DND-41 (cell line): ENCODE data around the gene GSTK1.

Experiments used
- EZH2 ChIP-seq: IDR thresholded peaks from 3 replicates; pipeline ENCODE4 v1.6.1; 2012; ENCODE audit warnings: borderline replicate concordance, low read depth, mild to moderate bottlenecking, moderate library complexity, low read length, inconsistent platforms; ENCODE audit not compliant: severe bottlenecking
- TF ChIP-seq, protein P1 (sequence below): IDR thresholded peaks from 2 replicates; pipeline ENCODE4 v1.5.1; 2012; ENCODE audit warnings: borderline replicate concordance, low read length, moderate library complexity, mild to moderate bottlenecking; ENCODE audit not compliant: poor library complexity, severe bottlenecking; ENCODE audit errors: extremely low read depth

DNA sequence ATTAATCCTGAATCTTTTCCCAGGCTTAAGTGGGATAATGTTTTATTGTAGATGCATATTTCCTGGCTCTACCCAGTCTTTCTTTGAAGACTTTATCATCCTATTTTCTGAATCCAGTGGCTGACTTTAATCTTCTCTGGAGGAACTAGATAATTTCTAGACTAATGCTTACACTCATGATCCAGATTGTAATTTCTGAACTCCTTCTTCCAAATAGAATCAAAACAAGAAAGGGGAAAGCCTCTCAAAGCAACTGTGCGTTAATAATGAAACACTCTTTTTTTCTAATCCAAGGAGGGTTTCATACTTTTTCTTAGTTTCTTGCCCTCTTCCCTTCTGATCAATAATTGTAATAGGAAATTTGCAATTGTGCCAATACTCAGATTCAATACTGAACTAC, 8.0 kb downstream of the GSTK1 start:
- TF ChIP-seq, protein P1, sequence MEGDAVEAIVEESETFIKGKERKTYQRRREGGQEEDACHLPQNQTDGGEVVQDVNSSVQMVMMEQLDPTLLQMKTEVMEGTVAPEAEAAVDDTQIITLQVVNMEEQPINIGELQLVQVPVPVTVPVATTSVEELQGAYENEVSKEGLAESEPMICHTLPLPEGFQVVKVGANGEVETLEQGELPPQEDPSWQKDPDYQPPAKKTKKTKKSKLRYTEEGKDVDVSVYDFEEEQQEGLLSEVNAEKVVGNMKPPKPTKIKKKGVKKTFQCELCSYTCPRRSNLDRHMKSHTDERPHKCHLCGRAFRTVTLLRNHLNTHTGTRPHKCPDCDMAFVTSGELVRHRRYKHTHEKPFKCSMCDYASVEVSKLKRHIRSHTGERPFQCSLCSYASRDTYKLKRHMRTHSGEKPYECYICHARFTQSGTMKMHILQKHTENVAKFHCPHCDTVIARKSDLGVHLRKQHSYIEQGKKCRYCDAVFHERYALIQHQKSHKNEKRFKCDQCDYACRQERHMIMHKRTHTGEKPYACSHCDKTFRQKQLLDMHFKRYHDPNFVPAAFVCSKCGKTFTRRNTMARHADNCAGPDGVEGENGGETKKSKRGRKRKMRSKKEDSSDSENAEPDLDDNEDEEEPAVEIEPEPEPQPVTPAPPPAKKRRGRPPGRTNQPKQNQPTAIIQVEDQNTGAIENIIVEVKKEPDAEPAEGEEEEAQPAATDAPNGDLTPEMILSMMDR, result no peak
- TF ChIP-seq EZH2, result no peak
